Stimulated activated CD4-positive, alpha-beta T cell treated with anti-CD3 and anti-CD28 coated beads, Interleukin-1b, Interleukin-23, amount 100 ng/mL, for 4 hours (primary cell): ENCODE data around the gene CNTNAP1.
"Not testable (repeated sequence)": the region's sequence is repeated elsewhere in the genome, so short reads cannot be mapped to it uniquely, and the experiment has no call there.

ENCODE experiments used
- DNase-seq, 2 donors: peaks; one replicate each; pipeline ENCODE4 v3.0.0-alpha.2; 2020; ENCODE audit warnings: low read depth in 2 of 2

Gene CNTNAP1

DNA sequence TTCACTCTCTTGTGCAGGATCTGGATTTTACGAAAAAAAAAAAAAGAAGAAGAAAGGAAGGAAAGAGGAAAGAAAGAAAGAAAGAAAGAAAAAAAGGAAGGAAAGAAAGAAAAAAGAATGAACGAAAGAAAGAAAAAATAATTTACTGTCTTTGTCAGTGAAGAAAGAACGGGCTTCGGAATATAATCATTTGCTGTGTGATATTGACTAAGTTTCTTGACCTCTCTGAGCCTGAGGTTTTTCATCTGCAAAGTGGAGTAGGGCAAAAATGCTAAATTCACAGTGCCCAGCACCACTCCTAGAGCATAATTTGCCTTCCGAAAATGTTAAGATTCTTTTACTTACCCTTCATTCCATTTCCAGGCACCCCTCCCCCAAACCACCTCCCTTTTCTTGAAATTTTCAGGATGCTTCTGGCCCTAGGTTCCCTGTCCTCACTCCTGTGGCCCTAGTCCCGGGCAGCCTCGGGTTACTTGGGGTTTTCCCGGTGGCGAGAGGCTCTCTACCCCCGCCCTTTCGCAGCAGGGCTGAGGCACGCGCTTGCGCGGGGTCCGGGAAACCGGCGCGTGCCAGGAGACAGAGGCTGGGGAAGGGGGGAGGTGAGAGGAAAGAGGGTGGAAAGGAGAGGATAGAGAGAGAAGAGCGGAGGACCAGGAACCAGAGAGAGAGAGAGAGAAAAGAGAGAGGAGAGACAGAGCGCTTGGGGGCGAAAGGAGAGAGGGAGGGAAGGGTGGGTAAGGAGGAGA, at the start of gene CNTNAP1:
Gene CNTNAP1, plus strand, starts transcription at position 556 of the 746 bp plus-strand sequence. CDS start 299 bp downstream, outside the sequence.
- no peak for DNase-seq

DNA sequence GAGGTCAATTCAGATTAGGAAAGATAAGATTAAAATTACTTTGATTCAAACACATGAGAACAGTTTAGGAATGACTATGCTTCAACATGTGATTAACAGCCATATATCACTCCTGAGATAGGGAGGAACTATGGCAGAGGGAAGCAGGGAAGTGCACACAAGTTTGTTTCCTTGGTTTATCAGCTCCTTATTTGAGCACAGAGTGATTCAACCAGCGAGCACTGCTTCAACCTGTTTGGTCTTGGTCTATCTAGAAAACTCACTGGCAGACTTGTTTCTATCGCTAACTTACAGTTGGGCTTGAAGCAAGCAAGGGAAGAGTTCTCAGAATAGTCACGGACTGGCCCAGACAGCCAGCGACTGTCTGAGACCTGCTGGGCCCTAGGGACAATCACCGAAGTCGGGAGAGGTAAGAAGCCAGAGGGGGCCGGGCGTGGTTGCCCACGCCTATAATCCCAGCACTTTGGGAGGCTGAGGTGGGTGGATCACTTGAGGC, 49.3 kb upstream of the CNTNAP1 start:
- no peak for DNase-seq

DNA sequence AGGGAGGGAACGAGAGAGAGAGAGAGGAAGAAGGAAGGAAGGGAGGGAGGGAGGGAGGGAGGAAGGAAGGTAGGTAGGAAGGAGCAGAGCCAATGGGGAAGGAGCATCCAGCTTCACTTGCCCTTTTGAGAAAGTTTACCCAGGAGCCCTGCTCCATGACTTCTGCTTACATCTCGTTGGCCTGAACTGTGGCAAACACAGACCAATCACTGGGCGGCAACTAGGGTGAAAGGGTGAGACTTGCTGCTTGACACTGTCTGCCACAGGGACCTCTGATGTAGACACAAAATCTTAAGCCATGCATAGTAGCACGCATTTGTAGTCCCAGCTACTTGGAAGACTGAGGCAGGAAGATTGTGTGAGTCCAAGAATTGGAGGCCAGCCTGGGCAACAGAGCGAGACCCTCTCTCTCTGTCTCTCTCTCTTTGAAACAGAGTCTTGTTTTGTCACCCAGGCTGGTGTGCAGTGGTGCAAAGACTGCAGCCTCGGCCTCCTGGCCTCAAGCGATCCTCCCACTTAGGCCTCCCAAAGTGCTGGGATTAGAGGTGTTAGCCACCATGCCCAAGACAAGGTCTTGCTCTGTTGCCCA, 42.7 kb upstream of the CNTNAP1 start:
- DNase-seq: no peak

DNA sequence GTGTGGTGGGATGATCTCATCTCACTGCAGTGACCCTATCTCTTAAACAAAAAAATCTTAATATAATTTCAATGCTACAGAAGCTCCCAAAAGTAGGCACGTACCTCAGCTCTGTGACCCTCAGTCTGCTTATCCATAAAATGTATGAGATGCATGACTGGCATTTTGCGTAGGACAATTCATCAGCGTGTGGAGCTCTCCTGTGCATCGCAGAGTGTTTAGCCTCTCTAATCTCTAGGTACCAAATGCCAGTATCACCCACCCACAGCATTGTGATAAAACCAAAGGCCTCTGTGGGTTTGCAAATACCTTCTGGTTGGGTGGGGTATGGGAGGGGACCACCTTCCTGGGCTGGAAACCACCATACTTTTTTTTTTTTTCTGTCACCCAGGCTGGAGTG, 42.2 kb upstream of the CNTNAP1 start:
- no peak for DNase-seq

DNA sequence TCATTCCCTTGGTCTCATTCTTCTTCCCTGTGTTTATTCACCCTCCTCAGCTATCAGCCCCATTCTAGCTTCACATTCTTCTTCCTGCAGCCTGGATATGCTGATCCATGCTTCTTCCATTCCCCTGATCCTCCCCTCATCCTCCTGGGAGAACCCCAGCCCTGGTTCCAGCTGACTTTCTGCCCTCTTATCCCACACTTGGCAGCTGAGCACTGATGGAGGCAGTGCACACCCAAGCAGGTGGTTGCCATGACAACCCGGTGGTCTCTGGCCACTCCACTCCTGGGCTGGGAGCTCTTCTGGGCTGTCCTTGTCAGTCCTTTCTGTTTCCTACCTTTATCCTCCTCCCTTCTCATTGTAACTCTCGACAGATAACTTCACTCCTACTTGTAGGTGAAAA, 40.0 kb upstream of the CNTNAP1 start:
- no peak for DNase-seq

DNA sequence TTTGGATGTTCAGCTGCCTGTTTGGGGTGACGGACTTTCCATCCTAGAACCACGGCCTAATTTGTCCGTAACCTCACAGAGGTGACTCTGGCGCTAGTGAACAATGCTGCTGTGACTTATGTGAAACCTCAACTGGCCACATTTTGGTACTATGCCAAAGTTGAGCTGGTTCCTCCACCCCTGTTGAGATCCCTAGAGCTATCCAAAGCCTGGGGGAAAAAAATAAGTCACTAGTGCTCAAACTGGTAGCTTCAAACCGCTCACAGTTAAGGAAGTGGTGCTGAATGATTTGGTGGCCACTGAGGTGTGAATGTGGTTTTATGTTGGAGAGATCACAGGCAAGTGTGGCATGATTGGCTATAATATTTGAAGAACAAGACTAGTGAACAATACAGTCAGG, 34.6 kb upstream of the CNTNAP1 start:
- no peak for DNase-seq

DNA sequence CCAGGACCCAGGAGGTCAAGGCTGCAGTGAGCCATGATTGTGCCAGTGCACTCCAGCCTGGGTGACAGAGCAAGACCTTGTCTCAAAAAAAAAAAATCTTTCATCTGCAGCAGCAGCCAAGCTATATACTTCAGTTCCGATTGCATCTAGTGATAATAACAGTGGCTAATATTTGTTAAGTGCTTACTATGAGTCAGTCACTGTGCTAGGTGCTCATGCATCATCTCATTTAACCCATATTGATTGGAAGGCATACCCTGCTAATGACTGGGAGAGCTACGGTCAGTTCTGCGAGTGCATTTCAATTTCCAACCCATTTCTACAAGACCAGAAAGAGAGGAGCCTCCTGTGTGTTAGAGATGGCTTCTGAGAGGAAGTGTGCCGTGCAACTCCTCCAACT, 30.9 kb upstream of the CNTNAP1 start:
- no peak for DNase-seq

DNA sequence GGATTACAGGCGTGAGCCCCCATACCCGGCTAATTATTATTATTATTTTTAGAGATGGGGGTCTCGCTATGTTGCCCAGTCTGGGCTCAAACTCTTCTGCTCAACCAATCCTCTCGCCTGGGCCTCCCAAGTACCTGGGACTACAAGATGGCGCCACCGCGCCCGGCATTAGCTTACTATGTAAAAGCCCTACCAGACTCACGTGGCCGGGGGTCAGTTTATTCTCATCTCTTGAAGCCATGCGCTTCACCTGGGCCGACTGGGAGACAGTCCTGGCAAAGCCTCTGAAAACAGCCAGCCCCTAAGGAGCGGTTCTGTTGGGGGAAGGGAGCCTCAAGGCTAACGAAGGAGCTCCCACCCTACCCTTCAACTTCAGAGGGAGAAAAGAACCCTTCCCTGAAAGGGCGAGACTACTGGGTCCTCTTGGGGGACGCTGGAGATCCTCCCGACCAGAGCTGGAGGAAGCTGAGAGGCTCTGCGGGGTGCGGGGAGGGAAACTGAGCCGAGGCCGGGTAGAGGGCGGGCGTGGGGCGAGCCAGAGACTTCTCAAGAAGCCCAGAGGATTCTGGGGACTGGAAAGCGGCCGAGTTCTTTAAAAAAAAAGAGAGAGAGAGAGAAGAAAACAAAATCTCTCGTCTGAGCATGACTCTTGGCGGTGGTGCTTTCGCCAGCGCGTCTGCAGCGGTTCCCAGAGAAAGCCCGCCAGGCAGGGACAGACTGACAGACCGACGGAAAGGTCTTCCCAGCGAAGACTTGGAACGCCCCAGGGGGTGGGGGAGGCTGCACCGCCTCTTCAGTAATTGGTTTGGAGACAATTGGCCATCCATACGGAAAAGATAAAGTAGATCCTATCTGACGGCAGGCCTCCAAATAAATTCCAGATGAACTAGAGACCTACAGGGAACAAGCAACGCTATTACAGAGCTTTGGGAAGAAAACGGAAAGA, 28.9 kb upstream of the CNTNAP1 start:
- DNase-seq: no peak

DNA sequence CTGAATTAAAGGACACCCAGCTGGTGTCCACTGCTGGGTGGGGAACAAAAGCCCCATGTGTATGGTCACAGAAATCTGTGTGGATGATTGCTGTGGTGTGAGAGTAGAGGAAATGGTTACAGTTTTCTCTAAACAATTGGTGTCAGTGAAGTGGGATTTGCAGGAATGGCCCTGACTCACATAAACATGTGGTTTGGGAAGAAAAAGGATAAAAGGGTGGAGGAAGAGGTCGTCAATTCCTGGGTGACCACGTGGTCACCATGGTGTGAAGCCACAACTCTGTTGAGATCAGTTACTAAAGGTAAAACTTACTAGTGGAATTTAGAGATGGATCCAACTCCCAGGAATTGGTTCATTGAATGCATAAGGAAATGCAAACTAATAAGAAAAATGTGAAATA, 26.8 kb upstream of the CNTNAP1 start:
- DNase-seq: no peak

DNA sequence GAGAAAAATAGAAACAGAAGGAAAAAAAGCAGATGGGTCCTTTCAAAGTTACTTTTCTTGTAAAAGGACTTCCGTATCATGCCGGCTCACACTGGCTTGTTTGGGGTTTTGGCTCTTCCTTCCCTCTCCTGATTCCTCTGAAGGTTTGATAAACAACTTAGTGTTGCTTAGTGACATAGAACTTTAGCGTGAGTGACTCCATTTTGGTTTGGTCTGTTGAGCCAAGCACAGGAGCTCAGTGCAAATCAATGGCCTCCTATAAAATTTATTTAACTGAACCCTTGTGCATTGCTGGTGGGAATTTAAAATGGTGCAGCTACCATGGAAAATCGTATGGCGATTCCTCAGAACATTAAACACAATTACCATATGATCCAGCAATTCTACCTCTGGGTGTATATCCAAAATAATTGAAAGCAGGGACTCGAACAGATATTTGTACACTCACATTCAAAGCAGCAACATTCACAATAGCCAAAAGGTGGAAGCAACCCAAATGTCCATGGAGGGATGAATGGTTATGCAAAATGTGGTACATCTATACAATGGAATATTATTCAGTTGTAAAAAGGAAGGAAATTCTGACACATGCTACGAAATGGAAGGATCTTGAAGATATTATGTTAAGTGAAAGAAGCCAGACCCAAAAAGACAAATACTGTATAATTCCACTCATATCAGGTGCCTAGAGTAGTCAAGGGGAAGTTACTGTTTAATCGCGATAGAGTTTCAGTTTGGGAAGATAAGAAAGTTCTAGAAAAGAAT, 24.3 kb upstream of the CNTNAP1 start:
- DNase-seq: no peak

DNA sequence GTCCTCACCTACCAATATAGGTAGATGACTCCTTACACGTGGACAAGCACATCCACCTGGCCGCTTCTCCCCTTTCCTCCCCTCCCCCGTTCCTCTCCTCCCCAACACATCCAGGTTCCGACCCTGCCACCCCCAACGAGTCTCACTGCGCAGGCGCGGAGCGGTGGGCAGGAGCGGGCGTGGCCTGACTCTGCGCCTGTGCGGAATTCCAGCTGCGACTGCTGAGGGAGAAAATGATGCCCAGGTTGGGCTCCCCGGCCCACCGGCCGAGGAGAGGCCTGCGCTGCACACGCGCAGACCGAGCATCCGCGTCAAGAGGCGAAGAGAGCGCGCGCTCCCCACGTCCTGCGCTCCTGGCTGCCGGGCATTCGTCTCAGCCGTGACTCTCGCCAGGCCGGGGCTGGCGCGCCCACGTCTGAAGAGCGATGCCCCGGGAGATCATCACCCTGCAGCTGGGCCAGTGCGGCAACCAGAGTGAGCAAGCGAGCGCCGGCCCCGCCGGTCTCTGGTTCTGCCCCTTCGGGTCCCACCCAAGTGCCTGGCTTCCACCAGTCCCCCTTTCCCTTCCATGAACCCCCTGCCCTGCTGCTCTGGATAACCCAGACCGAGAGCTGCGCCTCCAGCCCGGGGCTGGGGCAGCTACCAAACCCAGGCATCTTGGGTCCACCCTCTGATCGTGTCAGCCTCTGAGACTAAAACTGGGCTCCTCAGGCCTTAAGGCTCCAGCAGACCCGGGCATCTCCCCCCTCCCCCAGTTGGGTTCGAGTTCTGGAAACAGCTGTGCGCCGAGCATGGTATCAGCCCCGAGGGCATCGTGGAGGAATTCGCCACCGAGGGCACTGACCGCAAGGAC, 23.0 kb upstream of the CNTNAP1 start, which contains the start of gene TUBG2:
Gene TUBG2, plus strand, starts transcription at position 206 of the 853 bp plus-strand sequence. Its CDS starts 220 bp downstream, at position 426.
- DNase-seq: peak; percentile 72 to 84

DNA sequence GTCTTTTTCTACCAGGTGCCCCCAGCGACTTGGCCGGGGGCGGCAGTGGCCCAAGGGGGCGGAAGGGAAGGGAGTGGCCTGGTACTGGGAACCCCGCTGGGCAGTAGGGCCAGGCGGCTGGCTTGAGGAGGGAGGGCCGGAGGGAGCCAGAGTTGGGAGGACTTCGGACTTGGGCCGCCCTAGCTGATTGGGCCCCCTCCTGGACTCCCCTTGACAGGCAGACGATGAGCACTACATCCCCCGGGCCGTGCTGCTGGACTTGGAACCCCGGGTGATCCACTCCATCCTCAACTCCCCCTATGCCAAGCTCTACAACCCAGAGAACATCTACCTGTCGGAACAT, 22.4 kb upstream of the CNTNAP1 start:
- not testable (repeated sequence) for DNase-seq

DNA sequence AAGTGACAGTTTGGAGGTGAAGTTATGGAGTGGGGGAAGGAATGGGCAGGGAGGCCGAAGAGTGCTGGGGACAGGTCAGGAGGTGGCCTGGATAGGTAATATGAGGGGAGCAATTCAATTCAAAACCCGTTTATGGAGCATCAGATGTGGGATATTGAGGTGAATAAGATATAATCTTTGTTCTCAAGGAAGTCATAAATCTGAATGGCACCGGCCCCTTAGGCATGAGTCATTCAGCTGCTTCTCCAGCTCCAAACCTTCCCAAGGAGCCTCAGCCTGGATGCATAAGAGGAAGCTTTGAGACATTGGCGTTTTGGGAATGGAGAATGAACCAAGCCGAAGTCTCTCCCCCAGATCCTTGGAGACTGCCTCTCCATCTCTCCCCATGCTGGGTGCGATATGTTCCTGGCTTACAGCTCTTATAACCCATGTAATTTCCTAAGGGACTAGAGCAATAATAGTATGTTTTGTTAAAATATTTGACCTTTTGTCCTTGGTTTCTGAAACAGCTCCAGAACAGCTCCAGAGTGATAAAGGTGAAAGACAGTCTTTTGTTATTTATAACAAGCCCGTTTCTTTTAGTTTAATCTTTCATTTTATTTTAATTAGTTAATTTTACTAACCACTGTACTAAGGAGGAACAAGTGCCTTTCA, 21.5 kb upstream of the CNTNAP1 start:
- DNase-seq: no peak

DNA sequence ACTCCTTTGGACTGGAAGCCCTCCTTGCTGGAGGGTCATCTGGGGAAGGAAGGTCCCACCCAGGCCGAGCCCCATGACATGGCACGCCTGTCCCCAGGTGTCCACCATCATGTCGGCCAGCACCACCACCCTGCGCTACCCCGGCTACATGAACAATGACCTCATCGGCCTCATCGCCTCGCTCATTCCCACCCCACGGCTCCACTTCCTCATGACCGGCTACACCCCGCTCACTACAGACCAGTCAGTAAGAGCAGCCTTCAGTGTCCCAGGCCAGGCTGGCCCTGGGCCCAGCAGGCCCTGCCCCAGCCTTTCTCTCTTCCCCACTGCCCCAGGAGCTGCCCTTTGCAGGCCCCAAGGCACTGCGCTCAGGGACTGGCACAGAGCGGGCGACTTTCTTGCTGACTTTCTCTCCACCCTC, 16.7 kb upstream of the CNTNAP1 start:
- DNase-seq: no peak

DNA sequence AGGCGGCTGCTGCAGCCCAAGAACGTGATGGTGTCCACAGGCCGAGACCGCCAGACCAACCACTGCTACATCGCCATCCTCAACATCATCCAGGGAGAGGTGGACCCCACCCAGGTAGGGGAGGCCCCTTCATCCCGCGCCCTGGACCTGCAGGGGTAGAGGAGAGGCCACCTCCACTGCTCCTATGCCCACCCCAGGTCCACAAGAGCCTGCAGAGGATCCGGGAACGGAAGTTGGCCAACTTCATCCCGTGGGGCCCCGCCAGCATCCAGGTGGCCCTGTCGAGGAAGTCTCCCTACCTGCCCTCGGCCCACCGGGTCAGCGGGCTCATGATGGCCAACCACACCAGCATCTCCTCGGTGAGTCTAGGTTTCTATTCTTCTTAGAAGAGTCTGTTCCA, 16.2 kb upstream of the CNTNAP1 start:
- DNase-seq: not testable (repeated sequence)

DNA sequence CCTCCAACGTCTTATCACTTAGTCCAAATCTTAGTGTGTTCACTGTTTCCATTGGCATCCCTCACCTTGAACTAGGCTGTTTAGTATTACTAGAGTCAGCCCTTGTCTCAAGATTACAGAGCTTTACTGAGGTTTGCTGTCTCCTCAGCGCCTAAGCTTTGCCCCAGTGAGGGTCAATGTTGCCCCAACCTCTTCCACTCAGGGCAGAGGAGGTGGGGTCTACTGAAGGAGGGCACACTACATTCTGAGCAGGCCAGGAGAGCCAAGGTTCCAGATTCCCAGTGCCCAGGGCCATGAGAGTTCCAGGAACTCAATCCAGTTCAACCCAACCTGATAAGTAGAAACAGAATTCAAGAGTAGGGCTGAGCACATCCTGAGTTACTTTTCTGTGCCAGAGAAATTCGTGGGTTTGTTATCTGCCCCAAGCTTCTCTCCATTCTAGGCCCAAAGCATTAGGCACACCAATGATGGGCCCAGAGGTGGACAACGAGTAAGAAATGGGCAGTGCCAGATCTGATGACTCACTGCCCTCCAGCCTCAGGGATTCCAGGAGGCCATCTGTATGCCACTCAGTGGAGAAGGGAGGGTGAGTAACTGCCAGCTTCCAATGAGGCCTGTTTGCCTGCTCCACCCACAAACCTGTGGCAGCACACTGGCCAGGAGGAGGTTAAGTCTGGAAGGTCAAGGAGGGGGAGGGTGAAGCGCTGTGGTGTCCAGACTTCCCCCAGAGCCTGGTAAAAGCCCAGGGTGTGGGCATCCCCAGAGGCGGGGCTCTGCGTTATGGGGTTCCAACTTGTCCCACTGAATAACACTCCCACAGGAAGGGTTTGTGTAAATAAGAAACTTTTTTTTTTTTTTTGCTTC, 15.0 kb upstream of the CNTNAP1 start:
- no peak for DNase-seq

DNA sequence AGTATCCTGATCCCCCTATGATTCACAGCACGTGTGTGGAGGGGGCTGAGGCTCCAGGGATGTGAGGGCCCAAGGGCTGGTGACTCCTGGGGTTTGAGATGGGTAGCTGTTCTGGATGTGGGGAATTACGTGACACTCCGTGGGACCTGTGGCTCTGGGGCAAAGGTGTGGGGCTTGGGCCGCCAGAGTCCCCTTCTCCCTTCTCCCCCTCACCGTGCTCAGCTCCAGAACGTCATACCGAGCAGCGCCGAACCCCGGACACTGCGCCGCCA, 12.7 kb upstream of the CNTNAP1 start:
- DNase-seq: no peak

DNA sequence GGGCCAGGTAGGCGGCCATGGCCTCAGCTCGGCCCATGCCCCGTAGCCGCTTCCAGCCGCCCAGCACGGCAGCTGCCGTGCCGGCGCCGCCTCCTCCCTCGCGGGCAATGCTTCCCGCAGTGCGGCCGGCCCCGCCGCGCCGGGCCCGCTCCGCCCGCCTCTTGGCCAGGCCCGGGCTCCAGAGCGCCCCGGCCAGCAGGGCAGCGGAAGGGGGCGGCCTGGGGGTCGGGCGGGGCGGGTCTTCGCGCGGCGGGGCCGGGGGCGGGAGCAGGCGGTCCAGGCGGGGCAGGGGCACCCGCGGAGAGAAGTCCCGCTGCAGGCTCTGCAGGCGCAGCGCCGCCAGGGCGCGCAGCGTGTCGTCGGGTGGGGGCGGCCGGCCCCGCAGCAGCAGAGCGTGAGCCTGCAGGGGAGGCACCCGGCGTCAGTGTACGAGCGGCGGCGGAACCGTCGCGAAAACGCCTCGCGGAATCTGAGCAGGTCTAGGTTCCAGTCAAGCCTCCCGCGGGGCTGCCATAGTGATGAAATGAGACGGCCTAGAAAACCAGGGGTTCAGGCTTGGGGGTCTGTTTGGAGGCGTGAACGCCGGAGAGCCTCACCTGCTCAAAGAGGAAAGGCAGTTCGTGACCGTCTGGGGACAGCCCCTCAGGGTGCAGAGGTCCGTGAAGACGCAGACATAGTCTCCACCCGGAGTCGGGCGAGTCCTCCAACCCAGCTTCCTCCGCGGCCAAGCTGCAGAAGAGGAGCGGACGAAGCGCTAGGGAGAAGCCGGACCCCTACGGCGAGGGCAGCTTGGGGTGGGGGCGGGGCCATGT, 12.1 kb upstream of the CNTNAP1 start:
- peak in 1 of 2 donors; percentile 30 for DNase-seq
